Islet precursor cell (in vitro differentiated cells): ENCODE data around the gene SLC9A3.
"Not testable (repeated sequence)": the region's sequence is repeated elsewhere in the genome, so short reads cannot be mapped to it uniquely, and the experiment has no call there.

Experiments
- DNase-seq: peaks from one replicate; pipeline ENCODE4 v3.0.0-alpha.2; 2018

SLC9A3 gene

GRCh38 chr5:474232-474839 lies 49.9 kb downstream of the SLC9A3 start:
- not testable (repeated sequence) for DNase-seq

- peak; percentile 73 for DNase-seq
These were observed 50.6 kb downstream of the SLC9A3 start for GRCh38 chr5:473551-474192.

GRCh38 chr5:472656-473550 lies 51.3 kb downstream of the SLC9A3 start:
- peak; percentile 83 for DNase-seq

GRCh38 chr5:472076-472655 lies 52.1 kb downstream of the SLC9A3 start:
- DNase-seq: no peak

GRCh38 chr5:471750-472058 lies 52.5 kb downstream of the SLC9A3 start:
- no peak for DNase-seq

- DNase-seq: no peak
These were observed 53.1 kb downstream of the SLC9A3 start for GRCh38 chr5:470961-471749.

GRCh38 chr5:469752-470483 lies 54.3 kb downstream of the SLC9A3 start:
- DNase-seq: no peak

GRCh38 chr5:468401-468800 lies 55.8 kb downstream of the SLC9A3 start:
- DNase-seq: no peak

GRCh38 chr5:466661-467310 lies 57.5 kb downstream of the SLC9A3 start:
- DNase-seq: no peak

GRCh38 chr5:465591-466403 lies 58.5 kb downstream of the SLC9A3 start:
- peak; percentile 43 for DNase-seq

- DNase-seq: no peak
These were observed 59.2 kb downstream of the SLC9A3 start for GRCh38 chr5:464843-465590.

- no peak for DNase-seq
These were observed 59.8 kb downstream of the SLC9A3 start for GRCh38 chr5:464446-464842.

- DNase-seq: no peak
These were observed 60.3 kb downstream of the SLC9A3 start for GRCh38 chr5:463952-464351.

- DNase-seq: no peak
These were observed 60.9 kb downstream of the SLC9A3 start for GRCh38 chr5:463301-463700.

GRCh38 chr5:462051-462481 lies 62.2 kb downstream of the SLC9A3 start:
- DNase-seq: no peak

GRCh38 chr5:460273-460625 lies 64.0 kb downstream of the SLC9A3 start:
- DNase-seq: no peak

GRCh38 chr5:459562-460272 lies 64.5 kb downstream of the SLC9A3 start:
- no peak for DNase-seq

GRCh38 chr5:458547-459353 lies 65.5 kb downstream of the SLC9A3 start:
- peak; percentile 77 for DNase-seq
